MM.1S (cell line): ENCODE measurements around the gene SMC1B.
"Not testable (repeated sequence)": the region's sequence is repeated elsewhere in the genome, so short reads cannot be mapped to it uniquely, and the experiment has no call there.

Experiments used
- EZH2 ChIP-seq: fragments of 300-600 bp; sonication (generic); optimal IDR thresholded peaks from 2 replicates; pipeline ENCODE3; 2017; ENCODE audit warnings: low read depth, mild to moderate bottlenecking, antibody characterized with exemption, low read length, mixed read lengths
- TF ChIP-seq, protein P1 (sequence below): fragments of 300-600 bp; sonication (generic); IDR thresholded peaks from 2 replicates; pipeline ENCODE4 v1.5.1; 2016; ENCODE audit warnings: antibody characterized with exemption, low read length, mixed read lengths

DNA sequence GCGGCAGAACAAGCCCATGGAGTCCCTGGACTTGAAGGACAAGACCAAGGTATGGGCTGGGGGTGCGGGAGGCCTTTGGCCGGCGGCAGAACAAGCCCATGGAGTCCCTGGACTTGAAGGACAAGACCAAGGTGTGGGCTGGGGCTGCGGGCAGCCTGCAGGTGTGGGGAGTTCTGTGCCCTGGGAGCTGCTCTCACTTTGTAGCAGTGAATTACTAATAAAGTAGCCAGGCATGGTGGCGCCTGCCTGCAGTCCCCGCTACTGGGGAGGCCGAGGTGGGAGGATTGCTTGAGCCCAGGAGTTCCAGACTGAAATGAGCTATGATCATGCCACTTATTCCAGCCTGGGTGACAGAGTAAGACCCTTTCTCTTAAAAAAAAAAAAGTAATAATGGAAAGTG lies 85.1 kb downstream of the SMC1B start:
- TF ChIP-seq, protein P1, sequence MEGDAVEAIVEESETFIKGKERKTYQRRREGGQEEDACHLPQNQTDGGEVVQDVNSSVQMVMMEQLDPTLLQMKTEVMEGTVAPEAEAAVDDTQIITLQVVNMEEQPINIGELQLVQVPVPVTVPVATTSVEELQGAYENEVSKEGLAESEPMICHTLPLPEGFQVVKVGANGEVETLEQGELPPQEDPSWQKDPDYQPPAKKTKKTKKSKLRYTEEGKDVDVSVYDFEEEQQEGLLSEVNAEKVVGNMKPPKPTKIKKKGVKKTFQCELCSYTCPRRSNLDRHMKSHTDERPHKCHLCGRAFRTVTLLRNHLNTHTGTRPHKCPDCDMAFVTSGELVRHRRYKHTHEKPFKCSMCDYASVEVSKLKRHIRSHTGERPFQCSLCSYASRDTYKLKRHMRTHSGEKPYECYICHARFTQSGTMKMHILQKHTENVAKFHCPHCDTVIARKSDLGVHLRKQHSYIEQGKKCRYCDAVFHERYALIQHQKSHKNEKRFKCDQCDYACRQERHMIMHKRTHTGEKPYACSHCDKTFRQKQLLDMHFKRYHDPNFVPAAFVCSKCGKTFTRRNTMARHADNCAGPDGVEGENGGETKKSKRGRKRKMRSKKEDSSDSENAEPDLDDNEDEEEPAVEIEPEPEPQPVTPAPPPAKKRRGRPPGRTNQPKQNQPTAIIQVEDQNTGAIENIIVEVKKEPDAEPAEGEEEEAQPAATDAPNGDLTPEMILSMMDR = not testable (repeated sequence)
- TF ChIP-seq EZH2 = not testable (repeated sequence)
